Effector memory CD4-positive, alpha-beta T cell (primary cell): ENCODE results near the gene B4GALT5.

ENCODE experiments used
- DNase-seq, 3 donors: peaks; one replicate each; pipeline ENCODE4 v3.0.0-alpha.2; 2020
- H3K27ac ChIP-seq: 2 replicates; pipeline ENCODE4 v1.7.0; 2013; ENCODE audit warnings: mild to moderate bottlenecking, low read length, moderate library complexity; ENCODE audit not compliant: insufficient read depth, poor library complexity, severe bottlenecking
- H3K27me3 ChIP-seq: replicated peaks from 2 replicates; pipeline ENCODE4 v1.7.0; 2013; ENCODE audit warnings: mild to moderate bottlenecking, low read length; ENCODE audit not compliant: insufficient read depth, control insufficient read depth, poor library complexity, severe bottlenecking
- H3K36me3 ChIP-seq: 2 replicates; pipeline ENCODE4 v1.7.0; 2013; ENCODE audit warnings: mild to moderate bottlenecking, low read length, moderate library complexity; ENCODE audit not compliant: control insufficient read depth, insufficient read depth
- H3K4me1 ChIP-seq: 2 replicates; pipeline ENCODE4 v1.7.0; 2013; ENCODE audit warnings: low read length, mild to moderate bottlenecking; ENCODE audit not compliant: control insufficient read depth, insufficient read depth, poor library complexity, severe bottlenecking
- H3K4me3 ChIP-seq: 2 replicates; pipeline ENCODE4 v1.7.0; 2013; ENCODE audit warnings: low read length, low read depth, mild to moderate bottlenecking; ENCODE audit not compliant: insufficient read depth, poor library complexity, severe bottlenecking
- H3K9me3 ChIP-seq: 2 replicates; pipeline ENCODE4 v1.7.0; 2013; ENCODE audit warnings: mild to moderate bottlenecking, low read length, moderate library complexity; ENCODE audit not compliant: control insufficient read depth

Gene B4GALT5

DNA sequence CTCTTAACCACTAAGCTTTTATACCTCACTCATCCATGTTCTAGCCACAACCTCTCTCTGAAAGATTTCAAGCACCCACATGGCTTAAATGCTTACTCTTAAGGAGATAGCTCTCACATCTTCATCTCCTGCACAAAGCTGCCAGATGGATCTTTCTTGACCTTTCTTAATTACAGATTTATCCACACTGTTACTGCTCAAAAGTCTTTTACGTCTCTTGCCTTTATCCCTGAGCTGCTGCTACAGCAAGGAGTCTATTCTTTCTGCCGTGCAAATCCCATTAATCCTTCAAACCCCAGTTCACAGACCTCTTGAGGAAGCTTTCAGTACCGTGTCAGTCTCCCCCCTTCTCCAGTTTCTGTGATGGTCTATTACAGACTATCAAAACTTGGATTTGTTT is 54.6 kb downstream of the B4GALT5 start:
- Histone ChIP-seq H3K4me3 (no peak overlapping the region), H3K27me3 (no peaks in the 10 kb centered on the region), H3K4me1 (no peaks in the 10 kb centered on the region), H3K27ac (no peak overlapping the region), H3K9me3 (no peaks in the 10 kb centered on the region), H3K36me3 (peaks cover 10% of the 10 kb centered on the region)
- no peak for DNase-seq

DNA sequence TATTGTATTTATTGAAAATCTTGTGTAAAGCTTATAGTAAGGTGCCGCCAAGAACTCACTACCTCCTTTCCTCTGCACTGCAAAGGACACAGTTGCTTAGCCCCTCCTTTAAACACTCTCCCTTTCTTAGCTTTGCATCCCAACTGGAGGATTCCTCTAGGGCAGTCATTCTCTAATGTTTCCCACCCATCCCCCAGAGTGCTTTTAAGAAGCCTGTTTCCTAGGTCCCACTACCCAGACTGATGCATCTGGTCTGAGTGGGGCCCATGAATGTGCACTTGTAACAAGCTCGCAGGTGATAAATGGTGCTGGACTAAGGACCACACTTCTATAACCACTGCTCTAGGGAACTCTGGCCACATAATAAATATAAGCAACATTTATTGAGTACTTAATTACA is 55.2 kb downstream of the B4GALT5 start:
- H3K4me1 ChIP-seq, result no peaks in the 10 kb centered on the region
- H3K36me3 ChIP-seq, result peaks cover 15% of the 10 kb centered on the region
- H3K27me3 ChIP-seq, result no peaks in the 10 kb centered on the region
- no peak for DNase-seq
- no peak overlapping the region for H3K27ac ChIP-seq
- H3K9me3 ChIP-seq, result no peaks in the 10 kb centered on the region
- H3K4me3 ChIP-seq, result no peak overlapping the region

DNA sequence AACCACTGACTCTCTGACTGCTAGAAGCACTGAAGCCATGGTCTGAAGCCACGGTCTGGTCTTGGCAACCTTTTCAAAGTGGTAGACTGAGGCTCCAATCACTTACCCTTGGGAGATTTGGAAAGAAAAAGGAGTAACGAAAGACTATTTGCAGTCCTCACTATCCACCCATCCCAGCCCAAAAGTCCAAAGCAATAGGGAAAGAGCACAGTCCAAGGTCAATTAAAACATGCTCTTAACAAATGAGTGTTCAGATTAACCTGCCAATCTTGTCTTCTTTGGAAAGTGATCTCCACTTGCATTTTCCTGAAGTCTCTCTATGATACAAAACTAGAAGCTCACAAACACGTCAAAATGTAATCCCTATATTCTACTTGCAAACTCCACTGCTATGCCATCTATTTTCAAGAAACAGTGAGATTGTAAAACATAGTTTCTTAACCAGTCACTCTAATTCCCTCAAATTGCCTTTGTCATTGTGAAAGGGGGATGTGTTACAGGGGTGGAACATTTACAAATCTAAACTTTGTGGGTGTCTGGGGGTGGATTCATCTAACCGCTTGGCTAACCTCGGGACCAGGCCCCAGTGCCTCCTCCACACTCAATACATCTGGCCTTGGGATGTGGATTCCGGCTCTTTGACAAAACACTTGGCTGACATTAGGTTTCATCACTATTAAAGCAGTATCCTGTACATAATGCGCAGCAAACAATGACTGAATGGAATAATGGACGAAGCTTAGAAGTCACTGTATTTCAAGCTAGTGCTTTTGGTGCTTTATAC is 56.4 kb downstream of the B4GALT5 start:
- H3K4me1 ChIP-seq, result no peaks in the 10 kb centered on the region
- no peak overlapping the region for H3K27ac ChIP-seq
- H3K27me3 ChIP-seq, result no peaks in the 10 kb centered on the region
- DNase-seq, result no peak
- peaks cover 25% of the 10 kb centered on the region for H3K36me3 ChIP-seq
- no peaks in the 10 kb centered on the region for H3K9me3 ChIP-seq
- H3K4me3 ChIP-seq, result no peak overlapping the region

DNA sequence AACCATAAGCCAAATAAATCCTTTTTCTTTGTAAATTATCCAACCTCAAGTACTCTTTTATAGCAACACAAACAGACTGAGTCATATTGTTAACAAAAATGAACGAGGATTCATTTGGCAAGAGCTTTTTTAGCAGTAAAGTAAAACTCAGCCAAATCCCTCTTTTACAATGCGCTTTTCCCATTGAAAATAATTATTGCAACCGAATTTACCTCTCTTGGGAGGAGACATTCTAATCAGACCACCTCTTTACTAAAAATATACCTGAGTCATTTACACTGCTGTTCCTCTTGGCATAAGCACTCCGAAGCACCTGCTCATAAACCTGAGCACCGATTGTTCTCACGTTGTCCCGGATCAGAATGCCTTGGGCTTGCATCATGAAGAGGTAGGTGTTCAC is 57.4 kb downstream of the B4GALT5 start:
- peaks cover 25% of the 10 kb centered on the region for H3K36me3 ChIP-seq

DNA sequence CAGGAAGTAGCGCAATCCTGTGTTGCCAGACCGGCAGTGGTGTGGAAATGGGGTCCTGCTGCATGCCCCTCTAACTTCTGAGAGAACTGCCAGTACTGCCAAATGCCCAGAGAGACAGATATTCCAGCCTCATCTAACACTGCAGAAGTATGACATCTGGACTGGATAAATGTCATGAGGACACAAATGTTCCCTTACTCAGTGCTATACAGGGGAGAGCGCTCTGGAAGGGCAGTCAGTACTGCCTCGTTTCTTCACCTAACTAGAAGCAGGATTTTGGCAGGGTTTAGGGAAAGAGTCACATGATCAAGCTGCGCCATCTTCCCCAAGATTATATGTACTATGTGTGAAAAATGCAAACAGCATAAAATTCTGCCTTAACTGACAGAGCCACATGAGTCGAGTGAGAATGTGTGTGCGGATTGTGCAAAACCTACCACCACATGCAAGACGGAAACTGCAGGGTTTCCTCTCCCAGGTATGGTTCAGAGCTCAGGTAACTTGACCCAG is 59.7 kb downstream of the B4GALT5 start:
- no peak for DNase-seq
- peaks cover 25% of the 10 kb centered on the region for H3K36me3 ChIP-seq
- no peaks in the 10 kb centered on the region for H3K9me3 ChIP-seq
- H3K27ac ChIP-seq, result no peak overlapping the region
- H3K4me1 ChIP-seq, result no peaks in the 10 kb centered on the region
- H3K4me3 ChIP-seq, result no peak overlapping the region
- no peaks in the 10 kb centered on the region for H3K27me3 ChIP-seq

More for the DNA sequence above, 57.4 kb downstream of the B4GALT5 start:
- DNase-seq, result no peak
- Histone ChIP-seq H3K9me3 (no peaks in the 10 kb centered on the region), H3K27ac (no peak overlapping the region), H3K4me3 (no peak overlapping the region), H3K4me1 (no peaks in the 10 kb centered on the region), H3K27me3 (no peaks in the 10 kb centered on the region)

DNA sequence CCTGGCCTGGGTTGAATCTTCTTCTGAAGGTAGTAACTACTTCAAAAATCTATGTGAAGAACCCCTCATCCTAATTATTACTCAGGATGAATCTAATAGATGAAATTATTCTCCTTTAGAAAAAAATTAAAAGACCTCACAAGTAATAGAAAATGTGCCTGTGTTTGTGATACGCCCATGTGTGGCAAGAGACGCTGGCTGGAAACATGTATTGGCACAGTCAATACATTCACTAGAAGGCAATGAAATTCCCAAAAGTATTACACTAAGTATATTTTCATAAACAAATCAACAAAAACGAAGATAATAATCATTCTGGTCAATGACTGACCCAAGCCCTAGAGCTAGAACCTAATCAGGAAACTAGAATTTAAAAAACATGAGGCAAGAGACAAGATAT is 64.0 kb downstream of the B4GALT5 start:
- Histone ChIP-seq H3K27ac (no peak overlapping the region), H3K36me3 (peaks cover 32% of the 10 kb centered on the region), H3K4me1 (no peaks in the 10 kb centered on the region), H3K9me3 (no peaks in the 10 kb centered on the region), H3K4me3 (no peak overlapping the region), H3K27me3 (no peaks in the 10 kb centered on the region)
- no peak for DNase-seq

DNA sequence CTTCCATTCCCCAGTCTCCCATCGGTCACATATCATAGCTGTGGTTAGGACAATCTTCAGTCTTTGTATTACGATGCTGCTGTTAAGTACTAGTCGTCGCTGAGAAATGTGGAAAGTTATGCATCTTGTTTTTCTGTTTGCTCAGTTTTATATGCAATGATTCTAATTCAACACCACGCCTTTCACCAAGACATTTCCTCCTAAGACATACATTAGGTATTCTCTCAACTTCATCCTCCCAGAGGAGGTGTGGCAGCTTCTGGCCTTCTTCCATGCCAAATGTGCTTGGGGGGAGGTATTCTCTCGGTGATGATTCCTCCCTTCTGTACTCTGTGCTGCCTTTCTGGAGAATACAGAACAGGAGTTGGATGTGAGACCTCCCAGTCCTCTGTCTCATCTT is 66.1 kb downstream of the B4GALT5 start:
- no peaks in the 10 kb centered on the region for H3K4me1 ChIP-seq
- H3K27me3 ChIP-seq, result no peaks in the 10 kb centered on the region
- no peak overlapping the region for H3K4me3 ChIP-seq
- no peak for DNase-seq
- H3K36me3 ChIP-seq, result peaks cover 26% of the 10 kb centered on the region
- no peaks in the 10 kb centered on the region for H3K9me3 ChIP-seq
- no peak overlapping the region for H3K27ac ChIP-seq

DNA sequence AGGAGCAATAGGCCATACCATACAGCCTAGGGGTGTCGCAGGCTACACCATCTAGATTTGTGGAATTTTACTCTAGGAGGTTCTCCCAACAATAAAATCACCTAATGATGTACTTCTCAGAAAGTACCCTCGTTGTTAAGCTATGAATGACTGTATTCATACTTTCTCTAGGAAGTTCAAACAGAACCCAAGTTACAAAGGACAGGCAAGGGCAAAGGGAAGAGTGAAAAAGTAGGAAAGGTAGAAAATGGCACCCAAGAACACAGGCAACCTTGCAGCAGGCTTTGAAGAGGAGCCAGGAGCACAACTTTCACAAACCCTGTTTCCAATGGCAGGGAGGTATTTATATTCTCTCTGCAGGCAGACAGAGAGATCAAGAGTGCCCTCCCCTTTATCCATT is 67.2 kb downstream of the B4GALT5 start:
- Histone ChIP-seq H3K9me3 (no peaks in the 10 kb centered on the region), H3K4me1 (no peaks in the 10 kb centered on the region), H3K27me3 (no peaks in the 10 kb centered on the region), H3K27ac (no peak overlapping the region), H3K36me3 (peaks cover 34% of the 10 kb centered on the region), H3K4me3 (no peak overlapping the region)
- no peak for DNase-seq

DNA sequence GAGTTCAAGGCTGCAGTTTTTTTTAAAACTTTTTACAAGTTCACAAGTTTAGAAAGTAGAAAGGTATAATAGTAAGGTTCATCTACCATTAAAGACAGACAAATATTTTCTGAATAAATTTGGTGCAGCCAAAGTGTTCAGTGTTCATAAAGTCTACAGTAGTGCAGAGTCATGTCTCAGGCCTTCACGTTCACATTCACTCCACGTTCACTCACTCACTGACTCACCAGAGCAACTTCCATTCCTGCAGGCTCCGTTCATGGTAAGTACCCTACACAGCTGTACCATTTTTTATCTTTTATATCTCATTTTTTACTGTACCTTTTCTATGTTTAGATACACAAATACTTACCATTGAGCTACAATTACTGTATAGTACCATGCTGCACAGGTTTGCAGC is 67.6 kb downstream of the B4GALT5 start:
- Histone ChIP-seq H3K36me3 (peaks cover 38% of the 10 kb centered on the region), H3K9me3 (no peaks in the 10 kb centered on the region), H3K4me1 (no peaks in the 10 kb centered on the region), H3K27me3 (no peaks in the 10 kb centered on the region), H3K4me3 (no peak overlapping the region), H3K27ac (no peak overlapping the region)
- DNase-seq, result no peak

DNA sequence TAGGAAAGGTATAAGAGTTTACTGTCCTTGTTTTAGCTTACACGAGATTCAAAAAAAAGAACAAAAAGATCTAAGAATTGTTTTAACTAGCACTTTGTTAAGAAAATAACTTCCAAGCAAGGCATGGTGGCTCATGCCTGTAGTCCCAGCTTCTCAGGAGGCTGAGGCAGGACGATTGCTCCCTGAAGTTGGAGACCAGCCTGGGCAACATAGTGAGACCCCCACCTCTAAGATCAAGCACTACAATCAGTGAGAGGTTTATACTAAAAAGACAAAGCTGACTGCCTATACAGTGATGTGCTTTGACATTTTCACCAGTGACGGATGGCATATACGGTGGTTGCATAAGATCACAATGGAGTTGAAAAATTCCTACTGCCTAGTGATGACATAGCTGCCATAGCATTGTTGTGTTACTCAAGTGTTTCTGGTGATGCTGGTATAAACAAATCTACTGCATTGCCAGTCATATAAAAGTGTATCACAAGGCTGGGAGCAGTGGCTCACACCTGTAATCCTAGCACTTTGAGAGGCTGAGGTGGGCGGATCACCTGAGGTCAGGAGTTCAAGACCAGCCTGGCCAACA is 68.6 kb downstream of the B4GALT5 start:
- Histone ChIP-seq H3K4me3 (no peak overlapping the region), H3K36me3 (peaks cover 49% of the 10 kb centered on the region), H3K27me3 (no peaks in the 10 kb centered on the region), H3K4me1 (no peaks in the 10 kb centered on the region), H3K9me3 (no peaks in the 10 kb centered on the region), H3K27ac (no peak overlapping the region)
- no peak for DNase-seq
